Measurements from ENCODE around the gene COX19. TPM values are rescaled to one million over a fixed set of nuclear protein-coding genes. Genes with fewer than 3 reads are reported as not detected.

Gene COX19
- total RNA-seq, 4 donors from 2014 or later, result 15.9 to 41.3 (median 24.7) TPM

DNA sequence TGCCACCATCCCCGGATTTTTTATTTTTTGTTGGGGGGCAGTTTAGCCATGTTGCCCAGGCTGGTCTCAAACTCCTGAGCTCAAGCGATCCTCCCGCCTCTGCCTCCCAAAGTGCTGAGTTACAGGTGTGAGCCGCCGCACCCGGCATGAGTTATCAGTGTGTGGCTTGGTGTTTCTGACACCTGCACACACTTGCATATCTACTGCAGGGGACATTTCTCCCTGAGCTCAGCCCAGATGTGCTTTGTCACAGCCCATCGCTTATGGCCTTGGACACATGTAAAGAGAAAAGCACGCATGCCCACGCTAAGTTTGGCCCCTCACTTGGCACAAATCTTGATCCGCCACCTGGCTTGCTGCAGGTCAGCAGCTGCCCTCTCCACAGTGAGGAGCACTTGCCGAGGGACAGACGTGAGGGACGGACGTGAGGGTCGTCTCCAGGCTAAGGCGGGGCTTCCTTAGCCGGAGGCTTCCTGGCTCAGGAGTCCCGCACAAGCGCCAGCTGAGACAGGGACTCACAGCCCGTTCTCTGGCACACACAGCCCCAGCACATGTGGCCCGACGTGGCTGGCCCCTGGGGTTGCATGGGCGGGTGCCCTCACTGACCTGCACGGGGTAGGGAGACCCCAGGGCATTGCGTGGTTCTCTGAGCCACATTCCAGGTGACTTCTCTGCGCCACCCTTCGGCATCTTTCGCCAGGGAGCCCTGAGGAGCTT lies 19.4 kb upstream of the COX19 start:
- Histone ChIP-seq H3K4me3 (no peak overlapping the region), H3K4me1 (peaks cover 0 to 20% (median 3%) of the 10 kb centered on the region in 4 donors), H3K9me3 (no peaks in the 10 kb centered on the region), H3K27ac (no peak overlapping the region), H3K27me3 (no peaks in the 10 kb centered on the region), H3K36me3 (peaks cover 0 to 6% (median 0%) of the 10 kb centered on the region in 3 donors)
- DNase-seq, result no peak
- TF ChIP-seq, protein P1, sequence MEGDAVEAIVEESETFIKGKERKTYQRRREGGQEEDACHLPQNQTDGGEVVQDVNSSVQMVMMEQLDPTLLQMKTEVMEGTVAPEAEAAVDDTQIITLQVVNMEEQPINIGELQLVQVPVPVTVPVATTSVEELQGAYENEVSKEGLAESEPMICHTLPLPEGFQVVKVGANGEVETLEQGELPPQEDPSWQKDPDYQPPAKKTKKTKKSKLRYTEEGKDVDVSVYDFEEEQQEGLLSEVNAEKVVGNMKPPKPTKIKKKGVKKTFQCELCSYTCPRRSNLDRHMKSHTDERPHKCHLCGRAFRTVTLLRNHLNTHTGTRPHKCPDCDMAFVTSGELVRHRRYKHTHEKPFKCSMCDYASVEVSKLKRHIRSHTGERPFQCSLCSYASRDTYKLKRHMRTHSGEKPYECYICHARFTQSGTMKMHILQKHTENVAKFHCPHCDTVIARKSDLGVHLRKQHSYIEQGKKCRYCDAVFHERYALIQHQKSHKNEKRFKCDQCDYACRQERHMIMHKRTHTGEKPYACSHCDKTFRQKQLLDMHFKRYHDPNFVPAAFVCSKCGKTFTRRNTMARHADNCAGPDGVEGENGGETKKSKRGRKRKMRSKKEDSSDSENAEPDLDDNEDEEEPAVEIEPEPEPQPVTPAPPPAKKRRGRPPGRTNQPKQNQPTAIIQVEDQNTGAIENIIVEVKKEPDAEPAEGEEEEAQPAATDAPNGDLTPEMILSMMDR (IDR thresholded peaks at IDR 0.05), result no peak
- no peak for TF ChIP-seq POLR2A (IDR thresholded peaks at IDR 0.05)

DNA sequence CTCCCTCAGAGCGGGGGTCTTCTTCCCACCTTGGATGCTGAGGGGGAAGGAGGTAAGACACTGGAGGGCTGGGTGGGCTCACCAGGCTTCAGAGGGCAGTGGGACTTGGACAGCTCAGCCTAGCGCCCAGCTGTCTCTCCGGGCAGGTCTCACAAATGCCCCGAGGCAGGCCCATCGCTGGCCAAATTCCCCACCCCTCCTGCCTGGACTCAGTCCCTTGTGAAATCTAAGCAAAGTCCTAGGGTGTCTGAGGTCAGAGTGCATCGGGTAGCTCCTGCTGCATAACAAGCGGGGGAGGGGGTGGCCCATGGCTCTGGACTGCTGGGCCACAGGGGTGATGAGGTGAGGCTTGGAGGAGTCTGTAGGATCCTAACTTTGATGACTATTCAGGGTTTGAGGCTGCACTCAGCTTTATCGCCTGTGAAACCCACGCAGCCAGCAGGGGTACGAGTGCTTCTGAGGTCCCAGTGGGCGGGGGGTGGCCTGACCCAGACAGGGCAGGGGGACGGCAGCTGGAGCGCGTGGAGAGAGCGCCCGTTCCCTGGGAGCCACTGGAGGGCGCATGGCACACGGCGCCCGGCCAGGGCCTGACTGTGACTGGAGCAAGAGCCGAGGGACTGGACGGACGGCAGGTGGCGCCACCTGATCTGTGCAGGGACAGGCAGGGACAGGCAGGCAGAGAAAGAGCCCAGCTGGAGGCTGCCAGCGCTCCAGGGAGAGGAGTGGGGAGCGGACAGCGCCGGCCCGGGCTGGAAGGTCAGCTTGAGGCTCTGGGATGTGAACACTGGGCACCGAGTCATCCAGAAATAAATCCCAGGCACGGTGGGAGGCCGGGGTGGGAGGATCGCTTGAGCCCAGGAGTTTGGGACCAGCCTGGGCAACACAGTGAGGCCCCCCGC lies 17.6 kb upstream of the COX19 start:
- DNase-seq, result peak; percentile 94 to 99 (median 97)
- Histone ChIP-seq H3K4me1 (peaks cover 0 to 28% (median 3%) of the 10 kb centered on the region in 4 donors), H3K9me3 (no peaks in the 10 kb centered on the region), H3K27ac (no peak overlapping the region), H3K27me3 (peaks cover 0 to 5% of the 10 kb centered on the region in 2 donors), H3K36me3 (peaks cover 0 to 6% (median 0%) of the 10 kb centered on the region in 3 donors), H3K4me3 (no peak overlapping the region)
- TF ChIP-seq, protein P1 (IDR thresholded peaks at IDR 0.05), result peak; percentile 99 to 100 (median 100)
- TF ChIP-seq POLR2A (IDR thresholded peaks at IDR 0.05), result peak in 1 of 2 donors; percentile 29

DNA sequence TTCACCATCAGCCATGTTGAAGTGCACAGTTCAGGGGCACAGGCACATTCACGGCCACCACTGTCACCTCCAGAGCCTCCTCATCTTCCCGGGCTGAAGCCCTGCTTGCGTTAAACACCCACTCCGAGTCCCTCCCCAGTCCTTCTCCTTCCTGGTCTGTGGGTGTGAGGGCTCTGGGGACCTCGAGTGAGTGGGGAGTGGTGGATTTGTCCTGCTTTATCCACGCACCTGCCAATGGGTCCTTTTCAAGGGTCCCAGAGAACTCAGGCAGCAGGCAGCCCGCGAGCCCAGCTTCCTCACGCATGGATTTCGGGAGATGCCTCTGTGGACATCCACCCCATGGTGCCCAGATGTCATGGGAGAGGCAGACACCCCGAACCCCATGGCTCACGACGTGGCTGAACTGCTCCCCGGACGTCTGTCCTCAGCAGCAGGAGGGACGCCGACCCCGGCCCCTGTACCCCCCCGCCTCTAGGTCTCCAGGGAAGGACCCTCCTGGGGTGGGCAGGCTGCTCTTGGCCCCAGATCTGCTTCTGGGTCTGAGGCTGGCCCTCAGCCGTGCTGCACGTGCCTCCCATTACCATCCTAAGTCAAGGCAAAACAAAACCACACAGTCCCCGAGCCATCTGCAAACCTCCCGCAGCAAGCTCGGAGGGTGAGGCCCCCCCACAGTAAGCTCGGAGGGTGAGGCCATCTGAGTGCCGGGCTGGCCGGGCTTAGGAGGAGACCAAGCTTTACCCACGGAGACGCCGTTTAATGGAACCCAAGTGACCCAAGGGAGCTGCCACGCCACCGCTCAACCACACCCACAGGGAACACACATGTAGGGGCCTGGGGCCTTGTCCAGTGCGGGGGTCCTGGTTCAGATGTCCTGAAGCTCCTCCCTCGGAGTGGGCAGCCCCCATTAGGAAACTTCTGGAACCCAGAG lies 16.6 kb upstream of the COX19 start:
- no peak for DNase-seq
- Histone ChIP-seq H3K9me3 (no peaks in the 10 kb centered on the region), H3K4me1 (peaks cover 0 to 21% (median 3%) of the 10 kb centered on the region in 4 donors), H3K36me3 (no peaks in the 10 kb centered on the region), H3K4me3 (no peak overlapping the region), H3K27ac (no peak overlapping the region), H3K27me3 (peaks cover 0 to 5% of the 10 kb centered on the region in 2 donors)
- no peak for TF ChIP-seq POLR2A (IDR thresholded peaks at IDR 0.05)
- TF ChIP-seq, protein P1 (IDR thresholded peaks at IDR 0.05), result no peak

DNA sequence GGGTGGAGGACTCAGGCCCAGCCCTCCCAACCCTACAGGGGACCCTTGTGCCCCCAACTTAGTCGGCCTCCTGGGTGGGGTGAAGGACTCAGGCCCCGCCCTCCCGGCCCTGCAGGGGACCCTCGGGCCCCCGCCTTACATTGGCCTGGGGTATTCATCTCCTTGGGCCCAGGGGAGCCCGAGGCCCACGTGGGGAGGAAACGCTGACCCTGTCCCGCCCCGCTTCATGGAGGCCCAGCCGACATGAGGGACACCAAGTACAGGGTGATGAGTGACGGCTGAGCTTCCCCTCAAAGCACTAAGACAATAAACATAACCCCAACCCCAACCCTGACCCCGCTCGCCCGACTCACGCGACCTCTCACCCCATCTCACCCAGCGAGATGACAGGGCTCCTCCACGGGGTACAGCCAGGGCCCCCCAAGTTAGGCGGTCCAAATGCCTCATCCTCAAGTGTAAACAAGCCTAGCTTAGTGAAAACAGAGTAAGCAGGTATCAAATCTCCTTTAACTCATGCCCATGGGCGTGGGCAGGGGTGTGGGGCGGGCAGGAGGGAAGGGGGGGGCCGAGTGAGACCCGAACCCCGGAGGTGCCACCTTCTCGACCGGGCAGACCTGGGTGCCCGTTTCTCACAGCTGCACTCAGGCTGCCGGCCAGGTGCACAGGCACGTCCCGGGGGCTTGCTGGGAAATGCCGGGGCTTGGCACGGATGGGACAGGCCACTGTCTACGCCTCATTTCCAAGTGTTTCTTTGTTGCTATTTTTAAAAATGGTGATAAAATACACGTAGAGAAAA lies 15.8 kb upstream of the COX19 start:
- Histone ChIP-seq H3K4me3 (no peak overlapping the region), H3K27ac (no peak overlapping the region), H3K4me1 (peaks cover 0 to 30% (median 3%) of the 10 kb centered on the region in 4 donors), H3K27me3 (peaks cover 0 to 5% of the 10 kb centered on the region in 2 donors), H3K9me3 (no peaks in the 10 kb centered on the region), H3K36me3 (no peaks in the 10 kb centered on the region)
- DNase-seq, result no peak
- TF ChIP-seq, protein P1 (IDR thresholded peaks at IDR 0.05), result no peak
- no peak for TF ChIP-seq POLR2A (IDR thresholded peaks at IDR 0.05)
